Sciatic nerve (tissue), 2 donors: ENCODE results near the gene MORN5. TPM values are rescaled to one million over a fixed set of nuclear protein-coding genes. Genes with fewer than 3 reads are reported as not detected.
A peak's percentile ranks its signal among the peaks of the same experiment; 100 is the strongest.

Source experiments
- ATAC-seq: fragments of 200-7000 bp; cut with Tn5 transposase; one replicate; pipeline ENCODE4 v1.9.1; 2020; ENCODE audit warnings: mild to moderate bottlenecking, moderate library complexity
- DNase-seq: peaks from one replicate; pipeline ENCODE4 v3.0.0-alpha.2; 2020; ENCODE audit warnings: low spot score
- intact Hi-C: fragments of 100-400 bp; cut with DNase I; formaldehyde crosslinking; loops from one replicate; pipeline ENCODE4 v1.14.2; 2022
- total RNA-seq: library from RNA; stranded (reverse); fragmentation: NEBNext Ultra II Directional; extraction: Animal tissue kit (Norgen Biotek cat#: 25700); gene quantifications from one replicate; pipeline ENCODE4 v1.2.1, GENCODE V29; 2021
- donor health status: DM: no; HTN: no; CAD: no.
- donor health status: DM: no; HTN: no; CAD: no.

The MORN5 gene
- total RNA-seq, 1 donor from 2014 or later: not detected

- no peak for DNase-seq
- ATAC-seq: no peak
- intact Hi-C loops: no loop called here
These were observed 24.2 kb upstream of the MORN5 start for GRCh38 chr9:122135529-122135859.

- no peak for ATAC-seq
- DNase-seq: no peak
- intact Hi-C loops: no loop called here
These were observed 21.0 kb upstream of the MORN5 start for GRCh38 chr9:122138560-122139268.

- DNase-seq (no peak), ATAC-seq (no peak)
- intact Hi-C loops: no loop called here
These were observed 19.1 kb upstream of the MORN5 start for GRCh38 chr9:122140368-122141193.

DNA sequence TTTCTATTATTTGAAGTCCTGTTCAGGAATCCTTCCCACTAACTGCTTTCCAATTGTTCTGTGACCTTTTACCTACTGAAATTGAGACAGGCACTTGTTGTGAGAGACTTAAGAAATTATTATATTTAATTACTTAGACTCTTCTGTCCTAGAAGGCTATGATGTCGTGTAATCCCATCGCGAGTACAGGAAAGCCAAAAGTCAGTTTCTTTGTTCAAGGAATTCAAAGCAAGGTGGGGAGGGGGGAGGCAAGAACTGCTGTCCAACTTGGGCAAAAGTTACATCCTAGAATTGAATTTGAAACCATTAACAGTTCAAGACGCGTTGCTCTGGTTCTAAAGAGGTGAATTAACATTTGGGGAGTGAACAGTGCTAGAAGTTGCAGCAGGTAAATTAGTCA, 18.0 kb upstream of the MORN5 start:
- DNase-seq (no peak), ATAC-seq (no peak)
- intact Hi-C loops: no loop called here

DNA sequence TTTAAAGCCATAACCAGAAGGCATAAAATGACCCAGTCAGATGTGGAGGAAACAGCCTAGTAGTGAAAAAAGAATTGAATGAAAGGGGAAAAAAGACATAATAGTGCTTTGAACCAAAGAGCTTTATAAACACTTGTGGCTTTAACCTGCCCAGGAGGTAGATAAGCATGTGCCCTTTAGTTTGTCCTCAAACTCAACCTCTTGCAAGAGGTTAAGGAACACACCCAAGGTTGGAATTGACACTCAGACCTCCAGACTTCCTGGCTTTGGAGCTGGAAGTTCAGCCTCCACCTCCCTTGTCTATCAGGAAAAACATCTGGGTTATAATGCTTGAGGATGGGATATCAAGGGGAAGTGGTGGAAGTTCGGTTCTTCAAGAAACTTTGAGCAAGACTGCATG, 16.4 kb upstream of the MORN5 start:
- intact Hi-C loops: no loop called here
- ATAC-seq: no peak
- DNase-seq: no peak

- ATAC-seq (no peak), DNase-seq (no peak)
- intact Hi-C loops: no loop called here
These were observed 15.8 kb upstream of the MORN5 start for GRCh38 chr9:122143876-122144405.

GRCh38 chr9:122144836-122145591, 14.7 kb upstream of the MORN5 start:
- DNase-seq (no peak), ATAC-seq (no peak)
- intact Hi-C loops: no loop called here

DNA sequence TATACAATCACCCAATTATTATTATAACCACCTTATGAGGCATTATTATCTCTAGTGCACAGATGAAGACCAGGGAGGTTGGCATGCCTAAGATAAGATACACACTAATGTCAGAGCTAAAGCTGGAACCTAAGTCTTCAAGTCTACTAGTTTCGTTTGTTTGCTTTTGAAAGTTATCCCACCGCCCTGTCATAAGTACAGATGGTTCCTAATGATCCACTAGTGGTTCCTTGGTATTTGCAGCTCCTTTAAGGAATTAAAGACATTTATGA, 14.2 kb upstream of the MORN5 start:
- intact Hi-C loops: no loop called here
- ATAC-seq: no peak
- DNase-seq: no peak

- DNase-seq (no peak), ATAC-seq (peak; percentile 49)
- intact Hi-C loops: no loop called here
These were observed 8.4 kb upstream of the MORN5 start for GRCh38 chr9:122151267-122151828.

DNA sequence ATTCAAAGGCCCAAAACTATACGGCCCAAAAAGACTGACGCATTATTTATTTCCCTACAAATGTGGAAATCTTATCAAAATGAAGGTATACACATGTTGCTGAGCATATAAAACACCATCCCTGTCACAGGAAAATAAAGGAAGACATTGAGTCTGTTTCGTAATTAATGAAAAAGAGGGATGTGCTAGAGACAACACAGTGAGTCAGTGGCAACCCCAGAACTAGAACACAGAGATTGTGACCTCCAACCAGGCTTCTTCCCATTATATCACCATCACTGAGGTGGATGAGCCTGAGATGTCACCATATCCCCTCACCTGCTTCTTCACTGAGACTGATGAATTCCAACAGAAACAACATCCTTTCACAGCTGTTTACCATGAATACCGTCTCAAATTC, 3.9 kb upstream of the MORN5 start:
- intact Hi-C loops: no loop called here
- ATAC-seq (no peak), DNase-seq (no peak)

DNA sequence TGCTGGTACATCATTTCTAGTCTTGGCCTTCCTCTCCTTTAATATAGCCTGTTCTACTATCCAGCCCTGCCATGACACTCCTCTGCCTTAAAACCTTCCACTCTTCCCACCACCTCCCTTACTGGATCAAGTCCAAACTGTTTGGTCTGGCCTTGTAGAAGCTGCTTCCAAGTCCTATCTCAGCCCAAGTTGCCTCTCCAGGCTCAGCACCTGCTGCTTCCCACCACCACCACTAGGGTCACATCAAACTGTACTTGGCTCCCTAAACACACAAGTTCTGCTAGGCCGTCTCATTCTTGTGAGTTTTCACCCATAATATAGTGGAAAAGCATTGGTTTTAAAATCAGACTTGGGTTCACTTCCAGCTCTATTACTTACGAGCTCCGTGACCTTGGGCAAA, 1.5 kb upstream of the MORN5 start:
- intact Hi-C loops: no loop called here
- no peak for DNase-seq
- no peak for ATAC-seq

DNA sequence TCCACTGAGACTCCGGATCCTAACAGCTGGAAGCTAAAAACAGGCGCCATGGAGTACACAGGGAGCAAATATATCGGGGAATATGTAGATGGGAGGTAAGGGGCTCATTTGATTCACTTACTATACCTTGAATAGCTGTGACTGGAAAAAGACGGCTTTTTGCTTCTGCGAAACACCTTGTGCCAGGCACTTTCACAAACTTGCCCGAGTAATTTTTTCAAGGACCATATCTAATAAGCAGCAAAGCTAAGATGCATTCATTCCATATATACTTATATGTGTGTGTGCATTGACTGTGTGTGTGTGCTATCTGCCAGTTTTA, 178 bp downstream of the MORN5 start:
- ATAC-seq: no peak
- no peak for DNase-seq
- intact Hi-C loops: no loop called here

DNA sequence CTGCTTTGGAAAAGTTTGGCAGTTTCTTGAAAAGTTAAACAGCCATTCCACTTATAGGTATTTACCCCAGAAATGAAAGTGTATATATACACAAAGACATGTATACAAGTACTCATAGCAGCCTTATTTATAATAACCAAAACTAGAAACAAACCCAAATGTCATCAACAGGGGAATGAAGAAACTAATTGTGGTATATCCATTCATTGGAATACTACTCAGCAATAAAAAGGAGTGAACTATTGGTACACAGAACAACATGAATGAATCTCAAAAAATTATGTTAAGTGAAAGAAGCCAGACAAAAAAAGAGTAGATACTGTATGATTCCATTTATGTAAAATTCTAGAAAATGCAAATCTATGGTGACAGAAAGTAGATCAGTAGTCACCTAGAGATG, 2.7 kb downstream of the MORN5 start:
- intact Hi-C loops: no loop called here
- DNase-seq (no peak), ATAC-seq (no peak)

DNA sequence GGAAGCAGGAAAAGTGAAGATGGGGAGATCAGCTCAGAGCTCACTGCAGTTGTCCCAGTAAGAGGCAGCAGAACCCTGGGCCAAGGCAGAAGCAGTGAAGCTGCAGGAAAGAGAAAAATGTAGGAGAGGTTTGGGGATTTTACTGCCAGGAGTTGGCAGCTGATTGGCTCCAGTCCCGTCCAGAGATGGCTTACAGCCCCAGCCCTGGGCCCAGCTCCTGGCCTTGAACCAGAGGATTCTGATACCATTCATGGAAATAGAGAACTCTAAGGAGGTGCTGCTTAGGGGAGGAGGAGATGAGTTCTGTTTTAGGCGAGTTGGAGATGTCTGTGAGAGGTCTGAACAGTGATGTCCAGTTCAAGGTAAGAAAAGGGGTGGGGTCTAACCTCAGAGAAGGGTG, 4.6 kb downstream of the MORN5 start:
- ATAC-seq (no peak), DNase-seq (no peak)
- intact Hi-C loops: no loop called here

GRCh38 chr9:122168356-122168755, 8.6 kb downstream of the MORN5 start:
- ATAC-seq: no peak
- no peak for DNase-seq
- intact Hi-C loops: no loop called here

DNA sequence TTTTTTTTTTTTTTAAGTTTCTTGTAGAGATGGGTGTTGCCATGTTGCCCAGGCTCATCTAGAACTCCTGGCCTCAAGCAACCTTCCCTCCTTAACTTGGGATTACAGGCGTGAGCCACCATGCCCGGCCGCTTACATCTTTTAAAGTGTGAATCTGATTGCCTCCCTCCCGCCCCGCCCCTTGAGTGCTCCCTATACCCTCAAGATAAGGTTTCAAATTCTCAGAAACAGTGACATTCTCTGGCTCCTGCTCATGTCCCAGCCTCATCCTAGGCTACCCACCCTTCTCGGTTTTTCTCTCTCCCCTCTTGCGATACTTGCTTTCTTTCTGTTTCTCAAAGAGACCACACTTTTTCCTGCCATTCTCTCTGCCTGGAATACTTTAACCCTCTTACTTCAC, 12.4 kb downstream of the MORN5 start:
- ATAC-seq: no peak
- DNase-seq: no peak
- intact Hi-C loops: no loop called here

DNA sequence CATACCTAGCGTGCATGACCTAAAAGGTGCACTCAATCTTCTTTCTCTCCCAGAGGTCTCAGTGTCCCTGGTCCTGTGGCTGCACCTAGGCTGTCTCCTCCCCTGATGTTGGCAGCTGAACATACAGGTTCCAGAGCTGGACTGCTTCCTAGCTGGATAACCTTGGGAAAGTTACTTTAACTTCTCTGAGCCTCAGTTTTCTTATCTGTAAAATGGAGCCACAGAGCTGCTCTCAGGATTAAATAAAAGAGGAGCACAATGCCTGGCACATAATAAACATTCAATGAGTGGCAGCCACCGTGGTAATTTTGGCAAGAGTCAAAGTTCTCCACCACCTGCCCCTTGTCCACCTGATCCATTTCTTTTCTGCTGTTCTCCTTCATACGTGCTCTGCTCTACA, 14.0 kb downstream of the MORN5 start:
- DNase-seq (no peak), ATAC-seq (no peak)
- intact Hi-C loops: no loop called here

GRCh38 chr9:122176916-122177315, 17.2 kb downstream of the MORN5 start:
- ATAC-seq (no peak), DNase-seq (no peak)
- intact Hi-C loops: no loop called here

DNA sequence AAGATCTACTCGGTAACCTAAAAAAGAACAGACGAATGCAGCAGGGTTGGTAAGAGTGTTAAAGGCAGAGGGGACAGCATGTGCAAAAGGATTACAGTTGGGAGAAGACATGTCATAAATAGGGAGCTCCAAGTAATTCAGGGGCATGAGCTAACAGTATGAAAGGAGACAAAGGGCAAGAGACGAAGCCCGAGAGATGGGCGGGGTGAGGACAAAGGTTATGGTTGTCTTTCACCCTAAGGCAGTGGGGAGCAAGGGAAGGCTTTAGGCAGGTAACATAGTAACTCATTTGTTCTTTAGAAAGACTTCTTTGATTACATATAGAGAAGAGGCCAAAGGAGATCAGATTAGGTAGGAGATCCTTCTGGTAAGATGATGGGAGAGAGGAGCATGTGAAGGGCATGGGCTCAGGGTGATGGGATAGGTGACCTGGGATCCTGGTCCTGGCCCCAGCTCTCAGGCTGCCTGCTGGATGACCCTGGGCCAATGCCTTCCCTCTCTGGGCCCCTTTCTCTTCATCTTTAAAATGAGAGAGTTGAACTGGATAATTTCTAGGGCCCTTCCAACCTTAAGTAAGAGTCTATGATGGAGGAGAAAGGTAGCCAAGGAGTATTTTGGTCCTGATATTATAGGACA, 19.5 kb downstream of the MORN5 start:
- intact Hi-C loops: no loop called here
- no peak for ATAC-seq
- no peak for DNase-seq

DNA sequence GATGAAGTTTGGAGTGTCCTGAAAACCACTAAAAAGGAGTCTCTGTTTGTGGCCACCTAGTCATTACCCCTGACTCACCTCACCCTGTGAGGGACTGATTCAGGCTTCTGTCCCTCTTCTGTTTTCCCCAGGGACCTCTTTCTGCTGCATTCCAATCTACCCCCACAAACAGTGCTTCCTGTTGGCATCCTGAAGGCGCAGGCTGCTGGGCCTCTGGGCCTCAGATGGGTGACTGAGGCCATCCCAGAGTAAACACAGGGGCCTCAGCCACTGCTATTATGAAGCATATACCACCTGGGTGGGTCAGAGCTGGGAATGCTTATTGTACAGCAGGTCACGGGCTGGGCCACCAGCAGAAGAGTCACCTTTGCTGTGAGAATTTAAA, 20.0 kb downstream of the MORN5 start:
- intact Hi-C loops: no loop called here
- DNase-seq: no peak

More for the DNA sequence above, 20.0 kb downstream of the MORN5 start:
- no peak for ATAC-seq
